HCT116 (cell line): ENCODE results near the gene MGST2.

Source experiments
- CEBPB ChIP-seq: IDR thresholded peaks from 2 replicates; pipeline ENCODE4 v1.6.1; 2012; ENCODE audit warnings: low read depth
- POLR2A ChIP-seq: IDR thresholded peaks from 2 replicates; pipeline ENCODE4 v1.7.0; 2011; ENCODE audit warnings: borderline replicate concordance; ENCODE audit not compliant: insufficient read depth, insufficient read length; ENCODE audit errors: extremely low read depth
- RAD21 ChIP-seq: IDR thresholded peaks from 2 replicates; pipeline ENCODE4 v1.6.1; 2012; ENCODE audit warnings: low read depth, mild to moderate bottlenecking
- TF ChIP-seq, protein P1 (sequence below), 3 experiments: fragments of 200-600 bp in 1 of 3; sonication (generic) in 1 of 3; IDR thresholded peaks in 2 of 3; conservative IDR thresholded peaks in 1 of 3; 2 replicates each; pipeline ENCODE4 v1.5.1; 2012 to 2017; ENCODE audit warnings: low read depth in 2 of 3, low read length in 2 of 3, antibody characterized with exemption in 1 of 3, borderline replicate concordance in 1 of 3, control low read depth in 1 of 3, mild to moderate bottlenecking in 1 of 3, mixed read lengths in 1 of 3, mixed run types in 1 of 3, moderate library complexity in 1 of 3; ENCODE audit not compliant: insufficient read depth in 1 of 3

DNA sequence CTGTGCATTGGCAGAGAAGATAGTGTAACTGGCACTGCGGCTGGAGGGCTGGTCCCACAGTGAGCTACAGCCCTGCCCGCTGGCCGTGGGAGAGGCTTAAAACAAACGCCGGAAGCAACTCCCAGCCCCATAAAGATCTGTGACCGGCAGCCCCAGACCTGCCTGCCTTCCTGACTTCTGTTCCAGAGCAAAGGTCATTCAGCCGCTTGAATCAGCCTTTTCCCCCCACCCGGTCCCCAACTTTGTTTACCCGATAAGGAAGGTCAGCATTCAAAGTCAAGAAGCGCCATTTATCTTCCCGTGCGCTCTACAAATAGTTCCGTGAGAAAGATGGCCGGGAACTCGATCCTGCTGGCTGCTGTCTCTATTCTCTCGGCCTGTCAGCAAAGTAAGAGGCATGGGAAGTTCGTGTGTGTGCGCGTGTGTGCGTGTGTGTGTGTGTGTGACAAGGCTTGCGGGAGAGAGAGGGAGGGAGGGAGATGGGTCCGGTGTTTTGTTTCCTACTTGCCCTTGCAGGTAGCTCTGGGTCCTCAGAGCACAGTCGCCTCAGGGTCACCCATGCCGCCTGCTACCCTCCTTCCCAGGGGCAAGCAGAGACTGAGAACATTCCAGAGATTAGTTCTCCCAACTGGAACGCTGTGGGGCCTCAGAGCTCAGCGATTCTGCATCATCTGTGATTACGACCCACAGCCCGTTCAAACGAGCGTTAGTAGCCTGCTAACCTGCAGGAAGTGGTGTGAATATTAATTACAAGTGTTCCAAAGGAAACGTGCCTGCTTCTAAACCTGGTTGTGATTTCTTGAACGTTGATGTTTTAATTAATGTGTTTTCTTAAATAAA is at the start of gene MGST2:
- TF ChIP-seq, protein P1, sequence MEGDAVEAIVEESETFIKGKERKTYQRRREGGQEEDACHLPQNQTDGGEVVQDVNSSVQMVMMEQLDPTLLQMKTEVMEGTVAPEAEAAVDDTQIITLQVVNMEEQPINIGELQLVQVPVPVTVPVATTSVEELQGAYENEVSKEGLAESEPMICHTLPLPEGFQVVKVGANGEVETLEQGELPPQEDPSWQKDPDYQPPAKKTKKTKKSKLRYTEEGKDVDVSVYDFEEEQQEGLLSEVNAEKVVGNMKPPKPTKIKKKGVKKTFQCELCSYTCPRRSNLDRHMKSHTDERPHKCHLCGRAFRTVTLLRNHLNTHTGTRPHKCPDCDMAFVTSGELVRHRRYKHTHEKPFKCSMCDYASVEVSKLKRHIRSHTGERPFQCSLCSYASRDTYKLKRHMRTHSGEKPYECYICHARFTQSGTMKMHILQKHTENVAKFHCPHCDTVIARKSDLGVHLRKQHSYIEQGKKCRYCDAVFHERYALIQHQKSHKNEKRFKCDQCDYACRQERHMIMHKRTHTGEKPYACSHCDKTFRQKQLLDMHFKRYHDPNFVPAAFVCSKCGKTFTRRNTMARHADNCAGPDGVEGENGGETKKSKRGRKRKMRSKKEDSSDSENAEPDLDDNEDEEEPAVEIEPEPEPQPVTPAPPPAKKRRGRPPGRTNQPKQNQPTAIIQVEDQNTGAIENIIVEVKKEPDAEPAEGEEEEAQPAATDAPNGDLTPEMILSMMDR (IDR thresholded peaks at IDR 0.05 in 2 of 3, conservative IDR thresholded peaks at IDR 0.05 in 1 of 3; ENCODE audit: borderline replicate concordance in 1 of 3, insufficient read depth in 1 of 3, low read depth in 2 of 3, low read length in 2 of 3) = no peak
- TF ChIP-seq POLR2A (peak; percentile 20), RAD21 (no peak), CEBPB (no peak)
